Mesendoderm (in vitro differentiated cells): ENCODE results near the gene TSSK2.
"Not testable (repeated sequence)": the region's sequence is repeated elsewhere in the genome, so short reads cannot be mapped to it uniquely, and the experiment has no call there.

Source experiments
- DNase-seq: peaks from one replicate; pipeline ENCODE4 v3.0.0; 2013
- H2AK5ac ChIP-seq: 2 replicates; pipeline ENCODE4 v1.6.1; 2013; ENCODE audit warnings: low read length, inconsistent platforms
- H2BK120ac ChIP-seq: 2 replicates; pipeline ENCODE4 v1.6.1; 2013; ENCODE audit warnings: low read depth, mild to moderate bottlenecking, low read length, moderate library complexity, mixed read lengths
- H2BK15ac ChIP-seq: replicated peaks from 2 replicates; pipeline ENCODE4 v1.6.1; 2013; ENCODE audit warnings: low read depth, mild to moderate bottlenecking, moderate library complexity
- H2BK5ac ChIP-seq: 2 replicates; pipeline ENCODE4 v1.6.1; 2013; ENCODE audit warnings: low read length, inconsistent platforms
- H3K18ac ChIP-seq: 2 replicates; pipeline ENCODE4 v1.6.1; 2013; ENCODE audit warnings: mild to moderate bottlenecking, low read length, mixed read lengths
- H3K23ac ChIP-seq: one replicate; pipeline ENCODE4 v1.6.1; 2013; ENCODE audit warnings: low read length
- H3K27ac ChIP-seq: 2 replicates; pipeline ENCODE4 v1.5.1; 2013; ENCODE audit warnings: low read depth, mild to moderate bottlenecking, inconsistent platforms, low read length, moderate library complexity
- H3K27me3 ChIP-seq: 2 replicates; pipeline ENCODE4 v1.6.1; 2013; ENCODE audit warnings: low read length, control low read depth, mild to moderate bottlenecking, inconsistent platforms; ENCODE audit not compliant: insufficient read depth, poor library complexity
- H3K36me3 ChIP-seq: 2 replicates; pipeline ENCODE4 v1.6.1; 2013; ENCODE audit warnings: low read length, inconsistent platforms; ENCODE audit not compliant: control insufficient read depth, insufficient read depth
- H3K4ac ChIP-seq: one replicate; pipeline ENCODE4 v1.6.1; 2013; ENCODE audit warnings: low read depth, mild to moderate bottlenecking, low read length, moderate library complexity
- H3K4me1 ChIP-seq: 2 replicates; pipeline ENCODE4 v1.6.1; 2013; ENCODE audit warnings: low read depth, low read length, inconsistent platforms; ENCODE audit not compliant: control insufficient read depth
- H3K4me2 ChIP-seq: 2 replicates; pipeline ENCODE4 v1.6.1; 2013; ENCODE audit warnings: low read length
- H3K4me3 ChIP-seq: 2 replicates; pipeline ENCODE4 v1.5.1; 2013; ENCODE audit warnings: mild to moderate bottlenecking, low read length
- H3K56ac ChIP-seq: one replicate; pipeline ENCODE4 v1.6.1; 2013; ENCODE audit warnings: low read length
- H3K79me1 ChIP-seq: 2 replicates; pipeline ENCODE4 v1.6.1; 2013; ENCODE audit warnings: low read length, inconsistent platforms
- H3K79me2 ChIP-seq: 2 replicates; pipeline ENCODE4 v1.6.1; 2013; ENCODE audit warnings: mild to moderate bottlenecking, low read length; ENCODE audit not compliant: control insufficient read depth, insufficient read depth
- H3K9ac ChIP-seq: 2 replicates; pipeline ENCODE4 v1.6.1; 2013; ENCODE audit warnings: low read length, inconsistent platforms
- H4K5ac ChIP-seq: one replicate; pipeline ENCODE4 v1.6.1; 2013; ENCODE audit warnings: low read length
- H4K8ac ChIP-seq: one replicate; pipeline ENCODE4 v1.6.1; 2013; ENCODE audit warnings: low read depth, mild to moderate bottlenecking, control low read depth, low read length, moderate library complexity
- WGBS: extraction: QIAGEN DNeasy Blood & Tissue Kit; methylation state at CpG from one replicate; pipeline ENCODE4 v1.1.7; 2013; ENCODE audit warnings: low lambda C conversion rate, missing lambda C conversion rate; ENCODE audit not compliant: insufficient coverage; ENCODE audit errors: extremely low coverage; 5-methylcytosine and 5-hydroxymethylcytosine counted together

The TSSK2 gene

DNA sequence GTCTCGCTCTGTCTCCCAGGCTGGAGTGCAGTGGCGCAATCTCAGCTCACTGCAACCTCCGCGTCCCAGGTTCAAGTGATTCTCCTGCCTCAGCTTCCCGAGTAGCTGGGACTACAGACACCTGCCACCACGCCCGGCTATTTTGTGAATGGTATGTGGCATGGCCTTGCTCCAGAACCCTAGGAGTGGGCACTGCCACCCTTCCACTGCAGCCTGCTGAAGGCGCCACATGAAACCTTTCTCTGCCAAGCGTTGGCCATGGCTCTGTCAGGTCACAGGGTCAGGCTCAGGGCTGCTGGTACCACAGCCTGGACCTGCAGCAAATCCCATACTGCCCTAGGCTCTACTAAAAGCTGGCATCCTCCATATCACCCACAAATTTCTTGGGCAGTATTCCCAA lies 25.0 kb downstream of the TSSK2 start:
- not testable (repeated sequence) for H4K8ac ChIP-seq, H3K79me2 ChIP-seq, H4K5ac ChIP-seq, H3K4me2 ChIP-seq, H3K23ac ChIP-seq, DNase-seq, H3K4ac ChIP-seq, H2BK5ac ChIP-seq, H3K36me3 ChIP-seq, H3K79me1 ChIP-seq, H3K56ac ChIP-seq, H3K4me3 ChIP-seq, H2BK15ac ChIP-seq, H2BK120ac ChIP-seq, H3K9ac ChIP-seq, H3K4me1 ChIP-seq, H3K27ac ChIP-seq, H3K18ac ChIP-seq, H2AK5ac ChIP-seq
- WGBS = no CpG with 5 or more reads among the region's 9 CpGs
- H3K27me3 ChIP-seq = peaks cover 11% of the 10 kb centered on the region

DNA sequence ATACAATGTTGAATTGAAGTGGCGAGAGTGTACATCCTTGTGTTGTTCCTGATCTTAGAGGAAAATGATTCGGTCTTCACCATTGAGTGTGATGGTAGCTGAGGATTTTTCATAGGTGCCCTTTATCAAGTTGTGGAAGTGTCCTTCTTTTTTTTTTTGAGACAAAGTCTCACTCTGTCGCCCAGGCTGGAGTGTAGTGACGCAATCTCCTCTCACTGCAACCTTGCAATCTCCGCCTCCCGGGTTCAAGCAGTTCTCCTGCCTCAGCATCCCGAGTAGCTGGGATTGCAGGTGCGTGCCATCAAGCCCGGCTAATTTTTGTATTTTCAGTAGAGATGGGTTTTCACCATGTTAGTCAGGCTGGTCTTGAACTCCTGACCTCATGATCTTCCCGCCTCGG lies 27.5 kb downstream of the TSSK2 start:
- not testable (repeated sequence) for H3K4me1 ChIP-seq, H3K36me3 ChIP-seq, H2BK5ac ChIP-seq, H2AK5ac ChIP-seq, H3K4ac ChIP-seq, H3K4me2 ChIP-seq, DNase-seq, H3K23ac ChIP-seq, H3K27me3 ChIP-seq, H3K4me3 ChIP-seq, H4K5ac ChIP-seq, H2BK15ac ChIP-seq, H2BK120ac ChIP-seq, H3K18ac ChIP-seq, H3K9ac ChIP-seq, H4K8ac ChIP-seq, H3K56ac ChIP-seq, H3K79me1 ChIP-seq, H3K79me2 ChIP-seq, H3K27ac ChIP-seq
- no CpG with 5 or more reads among the region's 11 CpGs for WGBS

DNA sequence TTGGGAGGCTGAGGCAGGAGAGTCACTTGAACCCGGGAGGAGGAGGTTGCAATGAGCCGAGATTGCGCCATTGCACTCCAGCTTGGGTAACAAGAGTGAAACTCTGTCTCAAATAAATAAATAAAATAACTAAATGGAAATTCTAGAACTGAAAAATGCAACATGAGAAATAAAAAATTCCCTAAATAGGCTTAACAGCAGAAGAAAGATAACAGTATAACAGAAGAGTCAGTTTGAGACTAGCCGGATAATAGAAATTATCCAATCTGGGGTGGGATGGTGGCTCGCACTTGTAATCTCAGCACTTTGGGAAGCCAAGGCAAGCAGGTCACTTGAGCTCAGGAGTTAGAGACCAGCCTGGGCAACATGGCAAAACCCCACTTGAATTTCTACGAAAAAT lies 33.3 kb downstream of the TSSK2 start:
- Histone ChIP-seq H3K27me3 (peaks cover 12% of the 10 kb centered on the region), H3K4me3 (no peak overlapping the region), H3K23ac (no peak overlapping the region), H3K4me2 (no peak overlapping the region), H3K56ac (no peak overlapping the region), H4K5ac (no peak overlapping the region), H2BK5ac (no peak overlapping the region), H3K79me1 (no peaks in the 10 kb centered on the region), H3K4ac (no peak overlapping the region), H3K36me3 (no peaks in the 10 kb centered on the region), H2BK120ac (no peak overlapping the region), H3K79me2 (no peaks in the 10 kb centered on the region), H2BK15ac (no peak overlapping the region), H3K18ac (no peak overlapping the region), H2AK5ac (no peak overlapping the region), H3K4me1 (no peaks in the 10 kb centered on the region), H3K27ac (no peak overlapping the region), H3K9ac (no peak overlapping the region), H4K8ac (no peak overlapping the region)
- no peak for DNase-seq
- no CpG with 5 or more reads among the region's 6 CpGs for WGBS

DNA sequence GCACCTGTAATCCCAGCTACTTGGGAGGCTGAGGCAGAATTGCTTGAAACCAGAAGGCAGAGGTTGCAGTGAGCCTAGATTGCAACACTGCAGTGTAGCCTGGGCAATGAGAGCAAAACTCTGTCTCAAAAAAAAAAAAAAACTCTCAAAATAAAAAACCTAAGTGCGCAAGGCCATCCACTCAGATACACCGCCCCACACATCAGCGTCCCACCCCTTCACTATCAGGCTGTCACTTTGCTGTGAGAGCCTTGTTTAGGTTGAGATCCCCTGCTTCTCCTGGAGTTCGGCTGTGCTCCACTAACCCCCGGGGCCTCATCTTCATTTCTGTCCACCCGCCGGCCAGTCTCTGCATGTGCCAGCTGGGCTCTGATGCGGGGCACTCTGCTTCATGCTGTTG lies 35.3 kb downstream of the TSSK2 start:
- Histone ChIP-seq H3K9ac (no peak overlapping the region), H2BK5ac (no peak overlapping the region), H3K4me3 (no peak overlapping the region), H3K56ac (no peak overlapping the region), H2BK15ac (no peak overlapping the region), H2AK5ac (no peak overlapping the region), H3K18ac (no peak overlapping the region), H3K4me2 (no peak overlapping the region), H3K4me1 (no peaks in the 10 kb centered on the region), H4K5ac (no peak overlapping the region), H3K79me2 (no peaks in the 10 kb centered on the region), H3K36me3 (no peaks in the 10 kb centered on the region), H3K79me1 (no peaks in the 10 kb centered on the region), H3K4ac (no peak overlapping the region), H3K27ac (no peak overlapping the region), H3K23ac (no peak overlapping the region), H2BK120ac (no peak overlapping the region), H3K27me3 (peaks cover 17% of the 10 kb centered on the region), H4K8ac (no peak overlapping the region)
- no CpG with 5 or more reads among the region's 8 CpGs for WGBS
- DNase-seq = no peak

DNA sequence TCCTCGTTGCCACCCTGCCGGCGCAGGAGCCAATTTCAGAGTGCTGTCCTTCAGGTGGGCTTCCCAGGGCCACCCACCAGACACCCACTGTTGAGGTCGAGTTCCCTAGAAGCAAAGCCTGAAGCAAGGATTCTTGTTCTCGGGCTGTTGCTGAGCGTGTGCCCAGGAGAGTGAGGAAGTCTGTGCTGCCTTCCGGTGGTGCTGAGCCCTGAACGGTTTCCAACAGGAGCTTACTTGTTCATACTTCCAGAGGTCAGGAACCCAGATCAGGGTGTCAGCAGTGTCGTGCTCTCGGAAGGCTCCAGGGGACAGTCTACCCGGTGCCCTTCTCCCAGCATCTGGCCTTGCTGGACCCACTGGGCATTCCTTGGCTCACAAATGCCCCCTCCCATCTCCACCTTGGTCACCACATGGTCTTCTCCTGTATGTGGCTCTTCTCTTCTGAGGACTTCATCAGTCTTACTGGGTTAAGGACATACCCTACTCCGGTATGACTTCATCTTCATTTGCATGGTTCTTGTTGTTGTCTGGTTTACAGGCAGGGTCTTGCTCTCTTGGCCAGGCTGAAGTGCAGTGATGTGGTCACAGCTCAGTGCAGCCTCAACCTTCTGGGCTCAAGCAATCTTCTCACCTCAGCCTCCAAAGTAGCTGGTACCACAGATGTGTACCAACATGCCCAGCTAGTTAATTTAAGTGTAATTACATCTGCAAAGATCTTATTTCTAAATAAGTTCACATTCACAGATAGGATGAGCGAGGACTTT lies 36.2 kb downstream of the TSSK2 start:
- H3K23ac ChIP-seq = no peak overlapping the region
- H2AK5ac ChIP-seq = no peak overlapping the region
- no peak overlapping the region for H4K5ac ChIP-seq
- no peak for DNase-seq
- no peak overlapping the region for H3K4me3 ChIP-seq
- H3K9ac ChIP-seq = no peak overlapping the region
- no peak overlapping the region for H3K4me2 ChIP-seq
- no peak overlapping the region for H3K18ac ChIP-seq
- H3K79me2 ChIP-seq = peaks cover 7% of the 10 kb centered on the region
- H2BK5ac ChIP-seq = no peak overlapping the region
- peaks cover 17% of the 10 kb centered on the region for H3K27me3 ChIP-seq
- H3K36me3 ChIP-seq = no peaks in the 10 kb centered on the region
- peaks cover 4% of the 10 kb centered on the region for H3K79me1 ChIP-seq
- no peak overlapping the region for H3K4ac ChIP-seq
- WGBS = no CpG with 5 or more reads among the region's 13 CpGs
- H3K56ac ChIP-seq = no peak overlapping the region
- H3K27ac ChIP-seq = no peak overlapping the region
- no peak overlapping the region for H4K8ac ChIP-seq
- H2BK15ac ChIP-seq = no peak overlapping the region
- no peak overlapping the region for H2BK120ac ChIP-seq
- peaks cover under 1% of the 10 kb centered on the region for H3K4me1 ChIP-seq
